Loucy (cell line): ENCODE measurements around the gene P2RY2.

Experiments used
- H2AFZ ChIP-seq: fragments of 200-600 bp; sonication (generic); 2 replicates; pipeline ENCODE4 v1.6.0; 2016; ENCODE audit warnings: antibody characterized with exemption, mild to moderate bottlenecking, low read length, moderate library complexity
- H3F3A ChIP-seq: fragments of 200-600 bp; 2 replicates; pipeline ENCODE4 v1.6.0; 2016; ENCODE audit warnings: antibody characterized with exemption, low read depth, mild to moderate bottlenecking
- H3K27me3 ChIP-seq: fragments of 200-600 bp; sonication (generic); 2 replicates; pipeline ENCODE4 v1.6.1; 2014; ENCODE audit warnings: low read length, mild to moderate bottlenecking; ENCODE audit not compliant: insufficient read depth, poor library complexity, severe bottlenecking
- H3K36me3 ChIP-seq: fragments of 200-600 bp; sonication (generic); 2 replicates; pipeline ENCODE4 v1.6.1; 2016; ENCODE audit warnings: low read length; ENCODE audit not compliant: insufficient read depth
- H3K4me1 ChIP-seq: fragments of 200-600 bp; sonication (generic); 2 replicates; pipeline ENCODE4 v1.5.1; 2014; ENCODE audit warnings: low read length, mild to moderate bottlenecking; ENCODE audit not compliant: insufficient read depth, poor library complexity, severe bottlenecking
- H3K4me2 ChIP-seq: fragments of 200-600 bp; sonication (generic); 2 replicates; pipeline ENCODE4 v1.6.0; 2014; ENCODE audit warnings: antibody characterized with exemption, low read length, low read depth, mild to moderate bottlenecking; ENCODE audit not compliant: poor library complexity, severe bottlenecking
- H3K4me3 ChIP-seq: fragments of 200-600 bp; sonication (generic); 2 replicates; pipeline ENCODE4 v1.5.1; 2014; ENCODE audit warnings: low read length, mild to moderate bottlenecking, mixed read lengths; ENCODE audit not compliant: poor library complexity, severe bottlenecking
- H3K79me2 ChIP-seq: fragments of 200-600 bp; sonication (generic); 2 replicates; pipeline ENCODE4 v1.6.1; 2014; ENCODE audit warnings: low read length; ENCODE audit not compliant: insufficient read depth
- H3K9ac ChIP-seq: fragments of 200-600 bp; sonication (generic); 2 replicates; pipeline ENCODE4 v1.6.0; 2014; ENCODE audit warnings: mild to moderate bottlenecking, low read depth, low read length, moderate library complexity; ENCODE audit not compliant: poor library complexity, severe bottlenecking
- H3K9me2 ChIP-seq: fragments of 200-600 bp; sonication (generic); replicated peaks from 2 replicates; pipeline ENCODE4 v1.6.1; 2016; ENCODE audit warnings: low read depth, low read length, mixed read lengths
- H3K9me3 ChIP-seq: fragments of 200-600 bp; sonication (generic); 2 replicates; pipeline ENCODE4 v1.6.1; 2014; ENCODE audit warnings: mild to moderate bottlenecking, antibody characterized with exemption, low read length, low read depth; ENCODE audit not compliant: insufficient read depth
- H4K20me1 ChIP-seq: fragments of 200-600 bp; sonication (generic); 2 replicates; pipeline ENCODE4 v1.6.0; 2014; ENCODE audit warnings: antibody characterized with exemption, low read length, mild to moderate bottlenecking; ENCODE audit not compliant: insufficient read depth, poor library complexity, severe bottlenecking
- EZH2phosphoT487 ChIP-seq: fragments of 200-600 bp; IDR thresholded peaks from 2 replicates; pipeline ENCODE4 v1.6.1; 2018; ENCODE audit warnings: antibody characterized with exemption, mild to moderate bottlenecking, moderate library complexity, borderline replicate concordance
- TF ChIP-seq, protein P1 (sequence below): fragments of 200-600 bp; sonication (generic); conservative IDR thresholded peaks from 2 replicates; pipeline ENCODE4 v1.5.1; 2014; ENCODE audit warnings: mild to moderate bottlenecking, antibody characterized with exemption, low read length

Gene P2RY2

DNA sequence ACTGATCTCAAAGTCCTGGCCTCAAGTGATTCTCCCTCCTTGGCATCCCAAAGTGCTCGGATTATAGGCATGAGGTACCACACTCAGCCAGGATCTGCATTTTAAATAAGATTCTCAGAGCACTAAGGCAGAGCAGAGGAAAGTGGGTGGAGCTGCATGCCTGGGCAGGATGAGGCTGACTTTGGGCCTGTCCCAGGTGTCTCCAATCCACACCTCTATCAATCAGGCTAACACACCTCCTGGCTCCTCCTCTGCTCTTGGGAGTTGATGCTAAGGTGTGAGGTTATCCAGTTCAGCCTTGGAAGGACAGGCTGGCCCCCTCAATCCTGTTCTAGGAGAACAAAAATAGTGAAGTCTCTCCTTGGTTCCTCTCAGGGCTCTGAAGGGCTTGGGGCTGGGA is 30.2 kb upstream of the P2RY2 start:
- no peaks in the 10 kb centered on the region for H3K9me2 ChIP-seq
- no peaks in the 10 kb centered on the region for H3K4me1 ChIP-seq
- H2AFZ ChIP-seq, result no peak overlapping the region
- H3K36me3 ChIP-seq, result no peaks in the 10 kb centered on the region
- TF ChIP-seq, protein P1, sequence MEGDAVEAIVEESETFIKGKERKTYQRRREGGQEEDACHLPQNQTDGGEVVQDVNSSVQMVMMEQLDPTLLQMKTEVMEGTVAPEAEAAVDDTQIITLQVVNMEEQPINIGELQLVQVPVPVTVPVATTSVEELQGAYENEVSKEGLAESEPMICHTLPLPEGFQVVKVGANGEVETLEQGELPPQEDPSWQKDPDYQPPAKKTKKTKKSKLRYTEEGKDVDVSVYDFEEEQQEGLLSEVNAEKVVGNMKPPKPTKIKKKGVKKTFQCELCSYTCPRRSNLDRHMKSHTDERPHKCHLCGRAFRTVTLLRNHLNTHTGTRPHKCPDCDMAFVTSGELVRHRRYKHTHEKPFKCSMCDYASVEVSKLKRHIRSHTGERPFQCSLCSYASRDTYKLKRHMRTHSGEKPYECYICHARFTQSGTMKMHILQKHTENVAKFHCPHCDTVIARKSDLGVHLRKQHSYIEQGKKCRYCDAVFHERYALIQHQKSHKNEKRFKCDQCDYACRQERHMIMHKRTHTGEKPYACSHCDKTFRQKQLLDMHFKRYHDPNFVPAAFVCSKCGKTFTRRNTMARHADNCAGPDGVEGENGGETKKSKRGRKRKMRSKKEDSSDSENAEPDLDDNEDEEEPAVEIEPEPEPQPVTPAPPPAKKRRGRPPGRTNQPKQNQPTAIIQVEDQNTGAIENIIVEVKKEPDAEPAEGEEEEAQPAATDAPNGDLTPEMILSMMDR, result no peak
- no peak for TF ChIP-seq EZH2phosphoT487
- H3K4me3 ChIP-seq, result no peak overlapping the region
- no peaks in the 10 kb centered on the region for H3K27me3 ChIP-seq
- H3K9me3 ChIP-seq, result no peaks in the 10 kb centered on the region
- no peaks in the 10 kb centered on the region for H4K20me1 ChIP-seq
- H3K9ac ChIP-seq, result no peak overlapping the region
- no peak overlapping the region for H3K4me2 ChIP-seq
- no peaks in the 10 kb centered on the region for H3F3A ChIP-seq
- no peaks in the 10 kb centered on the region for H3K79me2 ChIP-seq

DNA sequence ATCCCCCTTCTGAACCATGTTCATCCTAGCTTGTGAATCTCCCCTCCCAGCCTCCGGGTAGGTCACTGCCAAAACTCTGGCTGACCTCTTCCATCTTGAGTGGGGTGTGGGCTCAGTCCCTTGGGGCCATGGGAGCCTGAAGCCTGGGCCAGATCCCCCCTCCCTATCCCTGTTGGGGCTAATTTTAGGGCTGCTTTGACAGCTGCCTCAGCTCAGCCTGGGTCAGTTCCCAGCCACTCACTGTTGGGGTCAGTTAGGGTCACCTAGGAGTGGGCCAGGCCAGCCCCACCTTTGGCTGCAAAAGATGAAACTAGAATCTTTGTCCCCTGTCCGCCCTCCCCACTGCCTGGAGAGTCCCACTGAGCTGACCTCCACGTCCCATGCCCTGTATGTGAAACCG is 29.8 kb upstream of the P2RY2 start:
- H4K20me1 ChIP-seq, result no peaks in the 10 kb centered on the region
- H3K79me2 ChIP-seq, result no peaks in the 10 kb centered on the region
- TF ChIP-seq, protein P1, result no peak
- TF ChIP-seq EZH2phosphoT487, result no peak
- H3K9me2 ChIP-seq, result no peaks in the 10 kb centered on the region
- no peaks in the 10 kb centered on the region for H3K9me3 ChIP-seq
- no peaks in the 10 kb centered on the region for H3F3A ChIP-seq
- no peaks in the 10 kb centered on the region for H3K4me1 ChIP-seq
- no peak overlapping the region for H3K4me3 ChIP-seq
- H3K9ac ChIP-seq, result no peak overlapping the region
- no peak overlapping the region for H3K4me2 ChIP-seq
- no peak overlapping the region for H2AFZ ChIP-seq
- no peaks in the 10 kb centered on the region for H3K36me3 ChIP-seq
- H3K27me3 ChIP-seq, result no peaks in the 10 kb centered on the region

DNA sequence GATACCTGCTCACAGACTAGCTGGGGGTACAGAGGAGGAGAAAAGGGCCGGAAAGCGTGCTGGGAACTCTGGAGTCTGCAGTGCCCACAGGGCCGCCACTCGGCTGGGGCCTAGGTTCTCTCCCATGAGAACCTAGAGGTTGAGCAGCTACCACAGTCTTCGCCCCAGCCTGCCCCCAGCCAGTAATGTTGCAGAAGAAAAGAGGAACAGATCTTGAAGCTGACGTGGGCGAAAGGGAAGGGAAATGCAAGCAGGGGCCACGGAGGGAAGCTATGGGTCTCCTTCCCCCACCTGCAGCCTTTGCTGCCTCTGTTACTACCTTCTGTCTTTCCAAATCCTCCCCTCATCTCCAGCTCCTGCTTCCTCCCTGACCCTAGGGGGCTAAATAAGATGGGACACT is 28.8 kb upstream of the P2RY2 start:
- Histone ChIP-seq H3F3A (no peaks in the 10 kb centered on the region), H4K20me1 (no peaks in the 10 kb centered on the region), H3K4me3 (no peak overlapping the region), H3K9ac (no peak overlapping the region), H3K9me3 (no peaks in the 10 kb centered on the region), H3K4me1 (no peaks in the 10 kb centered on the region), H3K27me3 (no peaks in the 10 kb centered on the region), H3K36me3 (no peaks in the 10 kb centered on the region), H3K79me2 (no peaks in the 10 kb centered on the region), H3K4me2 (no peak overlapping the region), H3K9me2 (no peaks in the 10 kb centered on the region), H2AFZ (no peak overlapping the region)
- no peak for TF ChIP-seq EZH2phosphoT487
- TF ChIP-seq, protein P1, result no peak
